Measurements from ENCODE around the gene NAV2. TPM values are rescaled to one million over a fixed set of nuclear protein-coding genes. Genes with fewer than 3 reads are reported as not detected.

Gene NAV2
- total and polyA plus RNA-seq, 2 donors from 2014 or later = 5.9 to 37.7 TPM

GRCh38 chr11:20155683-20156279 is 443.1 kb downstream of the NAV2 start:
- Histone ChIP-seq H3K9me3 (ENCODE audit: control insufficient read depth in 2 of 3, insufficient read depth in 1 of 3, low read length in 3 of 3) (no peaks in the 10 kb centered on the region), H3K36me3 (ENCODE audit: control insufficient read depth in 2 of 3, insufficient read depth in 3 of 3, low read length in 3 of 3) (no peaks in the 10 kb centered on the region), H3K27me3 (ENCODE audit: control insufficient read depth, insufficient read depth, low read length) (peaks cover 59% of the 10 kb centered on the region), H3K27ac (ENCODE audit: low read depth in 2 of 2, low read length in 2 of 2) (no peak overlapping the region), H3K4me1 (ENCODE audit: control insufficient read depth in 2 of 3, insufficient read depth in 2 of 3, low read depth in 1 of 3, low read length in 3 of 3) (no peaks in the 10 kb centered on the region), H3K4me3 (ENCODE audit: low read length in 3 of 3) (no peak overlapping the region), H3K9ac (ENCODE audit: low read length in 3 of 3) (no peak overlapping the region)
- FAIRE-seq (no peak), DNase-seq (no peak)
- intact Hi-C loops (cut with DNase I) = no loop called here
- TF ChIP-seq, protein P1, sequence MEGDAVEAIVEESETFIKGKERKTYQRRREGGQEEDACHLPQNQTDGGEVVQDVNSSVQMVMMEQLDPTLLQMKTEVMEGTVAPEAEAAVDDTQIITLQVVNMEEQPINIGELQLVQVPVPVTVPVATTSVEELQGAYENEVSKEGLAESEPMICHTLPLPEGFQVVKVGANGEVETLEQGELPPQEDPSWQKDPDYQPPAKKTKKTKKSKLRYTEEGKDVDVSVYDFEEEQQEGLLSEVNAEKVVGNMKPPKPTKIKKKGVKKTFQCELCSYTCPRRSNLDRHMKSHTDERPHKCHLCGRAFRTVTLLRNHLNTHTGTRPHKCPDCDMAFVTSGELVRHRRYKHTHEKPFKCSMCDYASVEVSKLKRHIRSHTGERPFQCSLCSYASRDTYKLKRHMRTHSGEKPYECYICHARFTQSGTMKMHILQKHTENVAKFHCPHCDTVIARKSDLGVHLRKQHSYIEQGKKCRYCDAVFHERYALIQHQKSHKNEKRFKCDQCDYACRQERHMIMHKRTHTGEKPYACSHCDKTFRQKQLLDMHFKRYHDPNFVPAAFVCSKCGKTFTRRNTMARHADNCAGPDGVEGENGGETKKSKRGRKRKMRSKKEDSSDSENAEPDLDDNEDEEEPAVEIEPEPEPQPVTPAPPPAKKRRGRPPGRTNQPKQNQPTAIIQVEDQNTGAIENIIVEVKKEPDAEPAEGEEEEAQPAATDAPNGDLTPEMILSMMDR (IDR thresholded peaks at IDR 0.05; ENCODE audit: borderline replicate concordance, extremely low read depth, insufficient read depth) = no peak

GRCh38 chr11:20156280-20156875 is 443.7 kb downstream of the NAV2 start:
- Histone ChIP-seq H3K36me3 (ENCODE audit: control insufficient read depth in 2 of 3, insufficient read depth in 3 of 3, low read length in 3 of 3) (no peaks in the 10 kb centered on the region), H3K4me3 (ENCODE audit: low read length in 3 of 3) (no peak overlapping the region), H3K27ac (ENCODE audit: low read depth in 2 of 2, low read length in 2 of 2) (no peak overlapping the region), H3K4me1 (ENCODE audit: control insufficient read depth in 2 of 3, insufficient read depth in 2 of 3, low read depth in 1 of 3, low read length in 3 of 3) (no peaks in the 10 kb centered on the region), H3K9me3 (ENCODE audit: control insufficient read depth in 2 of 3, insufficient read depth in 1 of 3, low read length in 3 of 3) (no peaks in the 10 kb centered on the region), H3K27me3 (ENCODE audit: control insufficient read depth, insufficient read depth, low read length) (peaks cover 64% of the 10 kb centered on the region), H3K9ac (ENCODE audit: low read length in 3 of 3) (no peak overlapping the region)
- intact Hi-C loops (cut with DNase I) = no loop called here
- no peak for DNase-seq
- TF ChIP-seq, protein P1 (IDR thresholded peaks at IDR 0.05; ENCODE audit: borderline replicate concordance, extremely low read depth, insufficient read depth) = no peak
- FAIRE-seq = no peak

DNA sequence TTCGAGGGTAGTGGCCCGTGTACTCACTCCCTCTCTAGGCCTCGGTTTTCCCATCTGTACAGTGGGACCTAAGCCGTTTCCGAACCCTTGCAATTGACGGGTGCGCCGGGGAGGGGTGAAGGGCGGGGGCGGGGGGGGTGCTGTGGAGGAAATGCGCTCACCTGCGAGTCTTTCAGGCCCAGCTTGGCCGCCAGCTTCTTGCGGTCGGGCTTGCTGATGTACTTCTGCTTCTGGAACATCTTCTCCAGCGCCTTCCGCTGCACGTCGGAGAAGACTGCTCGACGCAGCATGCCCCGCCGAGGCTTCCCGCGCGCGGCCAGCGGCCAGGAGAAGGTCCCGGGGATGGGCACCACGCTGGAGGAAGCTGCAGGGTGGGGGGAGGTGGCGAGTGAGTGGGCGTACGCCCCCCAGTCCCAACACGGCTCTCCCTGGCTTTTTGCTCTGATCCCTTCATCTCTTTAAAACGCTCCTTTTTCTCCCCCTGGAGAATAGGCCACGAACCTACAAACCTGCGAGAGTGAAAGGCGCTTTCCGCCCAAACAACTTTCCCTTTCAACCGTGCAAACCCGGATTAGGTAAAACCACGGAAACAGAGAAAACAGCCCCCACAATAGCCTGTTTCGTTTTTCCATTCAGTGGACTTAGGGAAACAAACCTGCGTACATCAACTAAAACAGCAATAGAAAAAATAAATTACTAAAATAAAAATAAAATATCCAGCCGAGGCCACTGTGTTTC is 444.4 kb downstream of the NAV2 start:
- no peak overlapping the region for H3K9ac ChIP-seq (ENCODE audit: low read length in 3 of 3)
- TF ChIP-seq, protein P1 (IDR thresholded peaks at IDR 0.05; ENCODE audit: borderline replicate concordance, extremely low read depth, insufficient read depth) = no peak
- H3K27ac ChIP-seq (ENCODE audit: low read depth in 2 of 2, low read length in 2 of 2) = no peak overlapping the region
- H3K4me3 ChIP-seq (ENCODE audit: low read length in 3 of 3) = no peak overlapping the region
- FAIRE-seq (no peak), DNase-seq (peak in 1 of 5 donors; percentile 44)
- H3K36me3 ChIP-seq (ENCODE audit: control insufficient read depth in 2 of 3, insufficient read depth in 3 of 3, low read length in 3 of 3) = no peaks in the 10 kb centered on the region
- no peaks in the 10 kb centered on the region for H3K4me1 ChIP-seq (ENCODE audit: control insufficient read depth in 2 of 3, insufficient read depth in 2 of 3, low read depth in 1 of 3, low read length in 3 of 3)
- no peaks in the 10 kb centered on the region for H3K9me3 ChIP-seq (ENCODE audit: control insufficient read depth in 2 of 3, insufficient read depth in 1 of 3, low read length in 3 of 3)
- intact Hi-C loops (cut with DNase I) = no loop called here
- H3K27me3 ChIP-seq (ENCODE audit: control insufficient read depth, insufficient read depth, low read length) = peaks cover 68% of the 10 kb centered on the region

Measured in kidney (tissue), 14 donors.